OCI-LY7 (cell line): ENCODE measurements around the gene LORICRIN. TPM values are rescaled to one million over a fixed set of nuclear protein-coding genes. Genes with fewer than 3 reads are reported as not detected.
"Not testable (repeated sequence)": the region's sequence is repeated elsewhere in the genome, so short reads cannot be mapped to it uniquely, and the experiment has no call there.

ENCODE experiments used
- BruUV-seq: library from RNA; stranded (reverse); fragments of 400-500 nt; replicated peaks from 2 replicates; lab custom pipeline; 2021; lab: Mats Ljungman, UMichigan
- CTCF ChIA-PET: fragments of 300-600 bp; sonication (Branson Sonifier 250); formaldehyde crosslinking; loops from one replicate; lab custom pipeline; 2022; ENCODE audit warnings: antibody characterized with exemption; ENCODE audit not compliant: unreplicated experiment; lab: Charles Lee
- POLR2A ChIA-PET: fragments of 300-600 bp; sonication (Branson Sonifier 250); formaldehyde crosslinking; loops from one replicate; lab custom pipeline; 2022; ENCODE audit warnings: antibody characterized with exemption; lab: Charles Lee
- DNase-seq: peaks from one replicate; pipeline ENCODE4 v3.0.0-alpha.2; 2015; ENCODE audit warnings: low spot score
- H2AFZ ChIP-seq: fragments of 200-600 bp; sonication (generic), shearing (Covaris generic); 2 replicates; pipeline ENCODE4 v1.6.1; 2014; ENCODE audit warnings: mild to moderate bottlenecking, antibody characterized with exemption, low read length, moderate library complexity
- H3K27ac ChIP-seq: fragments of 200-600 bp; sonication (generic); 2 replicates; pipeline ENCODE4 v1.5.1; 2014; ENCODE audit warnings: mixed run types, low read depth, mild to moderate bottlenecking, moderate library complexity, low read length, inconsistent platforms; ENCODE audit not compliant: poor library complexity, severe bottlenecking
- H3K36me3 ChIP-seq: fragments of 200-600 bp; sonication (generic); 2 replicates; pipeline ENCODE4 v1.6.1; 2014; ENCODE audit warnings: mild to moderate bottlenecking, antibody characterized with exemption, low read length, moderate library complexity, mixed read lengths; ENCODE audit not compliant: insufficient read depth
- H3K4me1 ChIP-seq: fragments of 200-600 bp; sonication (generic); 2 replicates; pipeline ENCODE4 v1.5.1; 2014; ENCODE audit warnings: mild to moderate bottlenecking, low read length; ENCODE audit not compliant: insufficient read depth, poor library complexity, severe bottlenecking
- H3K4me2 ChIP-seq: fragments of 200-600 bp; sonication (generic); 2 replicates; pipeline ENCODE4 v1.6.1; 2014; ENCODE audit warnings: mild to moderate bottlenecking, low read length
- H3K4me3 ChIP-seq: fragments of 200-600 bp; sonication (generic); 2 replicates; pipeline ENCODE4 v1.5.1; 2014; ENCODE audit warnings: mild to moderate bottlenecking, low read depth, low read length; ENCODE audit not compliant: poor library complexity, severe bottlenecking
- H3K79me2 ChIP-seq: fragments of 200-600 bp; sonication (generic); 2 replicates; pipeline ENCODE4 v1.6.1; 2016; ENCODE audit warnings: low read depth, mild to moderate bottlenecking, low read length, moderate library complexity, mixed read lengths; ENCODE audit not compliant: insufficient read depth
- H3K9me2 ChIP-seq: fragments of 200-600 bp; sonication (generic); 2 replicates; pipeline ENCODE4 v1.6.1; 2016; ENCODE audit warnings: mild to moderate bottlenecking, low read length, mixed read lengths; ENCODE audit not compliant: insufficient read depth
- H3K9me3 ChIP-seq: fragments of 200-600 bp; sonication (generic); 2 replicates; pipeline ENCODE4 v1.6.1; 2014; ENCODE audit warnings: mild to moderate bottlenecking, mixed run types, low read length, mixed read lengths
- H4K20me1 ChIP-seq: fragments of 200-600 bp; sonication (generic); 2 replicates; pipeline ENCODE4 v1.6.1; 2014; ENCODE audit warnings: mild to moderate bottlenecking, antibody characterized with exemption, low read length, moderate library complexity, mixed read lengths; ENCODE audit not compliant: insufficient read depth
- CTCF ChIP-seq: fragments of 200-600 bp; sonication (generic); conservative IDR thresholded peaks from 2 replicates; pipeline ENCODE4 v1.5.1; 2014; ENCODE audit warnings: mild to moderate bottlenecking, antibody characterized with exemption, low read length, moderate library complexity, mixed read lengths
- EZH2phosphoT487 ChIP-seq: fragments of 200-600 bp; sonication (generic); IDR thresholded peaks from 2 replicates; pipeline ENCODE4 v1.6.1; 2018; ENCODE audit warnings: low read depth, borderline replicate concordance, mild to moderate bottlenecking, mixed run types, antibody characterized with exemption, low read length, moderate library complexity, mixed read lengths
- intact Hi-C: fragments of 100-400 bp; cut with micrococcal nuclease; formaldehyde crosslinking; loops from one replicate; pipeline ENCODE4 v1.10.0; 2022; ENCODE audit not compliant: unreplicated experiment
- total RNA-seq, 2 experiments: library from RNA; depleted of rRNA in 1 of 2; stranded (reverse); fragments of >200 nt in 1 of 2; shearing (Covaris generic) in 1 of 2; gene quantifications; 2 replicates each; pipeline ENCODE4 v1.2.3, GENCODE V29; 2014 to 2022

The LORICRIN gene
- total RNA-seq, 2 experiments from 2014 or later = not detected

GRCh38 chr1:153228491-153228890 is 31.0 kb upstream of the LORICRIN start:
- DNase-seq = no peak
- no peaks in the 10 kb centered on the region for H3K9me2 ChIP-seq
- BruUV-seq = no TSS peak
- ChIA-PET CTCF (no interaction called here), POLR2A (no interaction called here)
- no peak overlapping the region for H3K27ac ChIP-seq
- no peak overlapping the region for H3K4me2 ChIP-seq
- H2AFZ ChIP-seq = no peak overlapping the region
- no peaks in the 10 kb centered on the region for H4K20me1 ChIP-seq
- H3K4me1 ChIP-seq = no peaks in the 10 kb centered on the region
- TF ChIP-seq CTCF = no peak
- no peak for TF ChIP-seq EZH2phosphoT487
- intact Hi-C loops = no loop called here
- no peaks in the 10 kb centered on the region for H3K79me2 ChIP-seq
- H3K9me3 ChIP-seq = no peaks in the 10 kb centered on the region
- no peak overlapping the region for H3K4me3 ChIP-seq
- H3K36me3 ChIP-seq = no peaks in the 10 kb centered on the region

- intact Hi-C loops, H3K4me1 ChIP-seq, H3K9me2 ChIP-seq, H3K4me2 ChIP-seq, BruUV-seq, H4K20me1 ChIP-seq, H3K9me3 ChIP-seq, H3K4me3 ChIP-seq, H3K79me2 ChIP-seq, H3K27ac ChIP-seq, H3K36me3 ChIP-seq, H2AFZ ChIP-seq: not testable (repeated sequence)
- POLR2A ChIA-PET = interaction anchor here (1.1 kb wide), 1 partner anchor 16 kb away, joined by 4 read pairs; no protein-coding TSS in a partner anchor
- DNase-seq = peak; percentile 14
- CTCF ChIA-PET = interaction anchor here (0.5 kb wide), 1 partner anchor 12 kb away, joined by 3 read pairs; no protein-coding TSS in a partner anchor
- TF ChIP-seq CTCF = peak; percentile 73
Observed at GRCh38 chr1:153229076-153229829, 30.2 kb upstream of the LORICRIN start.

- intact Hi-C loops = no loop called here
- Histone ChIP-seq H3K36me3 (no peaks in the 10 kb centered on the region), H3K9me3 (no peaks in the 10 kb centered on the region), H3K27ac (no peak overlapping the region), H4K20me1 (no peaks in the 10 kb centered on the region), H3K9me2 (no peaks in the 10 kb centered on the region), H2AFZ (no peak overlapping the region), H3K79me2 (no peaks in the 10 kb centered on the region), H3K4me2 (no peak overlapping the region), H3K4me1 (no peaks in the 10 kb centered on the region), H3K4me3 (no peak overlapping the region)
- BruUV-seq = no TSS peak
- ChIA-PET POLR2A (no interaction called here), CTCF (no interaction called here)
- no peak for DNase-seq
- TF ChIP-seq EZH2phosphoT487 (no peak), CTCF (no peak)
Observed at GRCh38 chr1:153231363-153231762, 28.1 kb upstream of the LORICRIN start.
